Measurements from ENCODE around the gene C6. TPM values are rescaled to one million over a fixed set of nuclear protein-coding genes. Genes with fewer than 3 reads are reported as not detected.

The C6 gene
- total RNA-seq, 1 experiment from 2014 or later, result not detected

GRCh38 chr5:41115281-41115680 lies 98.1 kb downstream of the C6 start:
- Histone ChIP-seq H3K4me1 (replicated peaks; ENCODE audit: insufficient read depth) (no peaks in the 10 kb centered on the region), H3K27ac (no peak overlapping the region), H3K79me2 (ENCODE audit: low read depth) (no peaks in the 10 kb centered on the region), H3K9me3 (ENCODE audit: insufficient read depth, low read depth) (no peaks in the 10 kb centered on the region), H3F3A (ENCODE audit: insufficient read depth, low read depth) (no peaks in the 10 kb centered on the region), H3K4me2 (no peak overlapping the region), H3K27me3 (ENCODE audit: insufficient read depth, low read depth) (no peaks in the 10 kb centered on the region), H4K20me1 (ENCODE audit: insufficient read depth) (no peaks in the 10 kb centered on the region), H2AFZ (no peak overlapping the region), H3K9me2 (ENCODE audit: insufficient read depth) (no peaks in the 10 kb centered on the region), H3K4me3 (no peak overlapping the region), H3K36me3 (ENCODE audit: low read depth) (no peaks in the 10 kb centered on the region)
- no peak for TF ChIP-seq CTCF (conservative IDR thresholded peaks at IDR 0.05)
- CTCF ChIA-PET, result interaction anchor here (0.7 kb wide), 1 partner anchor 106 kb away, joined by 3 read pairs; no protein-coding TSS in a partner anchor
- intact Hi-C loops (cut with micrococcal nuclease; ENCODE audit: unreplicated experiment), result no loop called here
- no TSS peak for BruUV-seq (replicated peaks)
- POLR2A ChIA-PET (ENCODE audit: unreplicated experiment), result no interaction called here
- no peak for DNase-seq

GRCh38 chr5:41112486-41113455 lies 100.6 kb downstream of the C6 start:
- Histone ChIP-seq H3K4me2 (no peak overlapping the region), H3K36me3 (ENCODE audit: low read depth) (no peaks in the 10 kb centered on the region), H3K79me2 (ENCODE audit: low read depth) (no peaks in the 10 kb centered on the region), H3K9me3 (ENCODE audit: insufficient read depth, low read depth) (no peaks in the 10 kb centered on the region), H3K4me3 (no peak overlapping the region), H3F3A (ENCODE audit: insufficient read depth, low read depth) (no peaks in the 10 kb centered on the region), H3K9me2 (ENCODE audit: insufficient read depth) (no peaks in the 10 kb centered on the region), H3K4me1 (replicated peaks; ENCODE audit: insufficient read depth) (no peaks in the 10 kb centered on the region), H4K20me1 (ENCODE audit: insufficient read depth) (no peaks in the 10 kb centered on the region), H2AFZ (no peak overlapping the region), H3K27ac (no peak overlapping the region), H3K27me3 (ENCODE audit: insufficient read depth, low read depth) (no peaks in the 10 kb centered on the region)
- CTCF ChIA-PET, result no interaction called here
- TF ChIP-seq EZH2 (IDR thresholded peaks at IDR 0.05; ENCODE audit: low read depth) (no peak), CTCF (conservative IDR thresholded peaks at IDR 0.05) (no peak)
- intact Hi-C loops (cut with micrococcal nuclease; ENCODE audit: unreplicated experiment), result no loop called here
- DNase-seq, result no peak
- POLR2A ChIA-PET (ENCODE audit: unreplicated experiment), result no interaction called here
- no TSS peak for BruUV-seq (replicated peaks)

- H3F3A ChIP-seq (ENCODE audit: insufficient read depth, low read depth), result no peaks in the 10 kb centered on the region
- no peaks in the 10 kb centered on the region for H3K4me1 ChIP-seq (replicated peaks; ENCODE audit: insufficient read depth)
- intact Hi-C loops (cut with micrococcal nuclease; ENCODE audit: unreplicated experiment), result no loop called here
- no peak for TF ChIP-seq CTCF (conservative IDR thresholded peaks at IDR 0.05)
- TF ChIP-seq EZH2 (IDR thresholded peaks at IDR 0.05; ENCODE audit: low read depth), result no peak
- no peak overlapping the region for H3K27ac ChIP-seq
- no peak overlapping the region for H3K4me3 ChIP-seq
- H3K79me2 ChIP-seq (ENCODE audit: low read depth), result no peaks in the 10 kb centered on the region
- no peaks in the 10 kb centered on the region for H3K27me3 ChIP-seq (ENCODE audit: insufficient read depth, low read depth)
- no peak overlapping the region for H3K4me2 ChIP-seq
- no peaks in the 10 kb centered on the region for H3K36me3 ChIP-seq (ENCODE audit: low read depth)
- ChIA-PET POLR2A (ENCODE audit: unreplicated experiment) (no interaction called here), CTCF (no interaction called here)
- DNase-seq, result no peak
- H3K9me2 ChIP-seq (ENCODE audit: insufficient read depth), result no peaks in the 10 kb centered on the region
- BruUV-seq (replicated peaks), result no TSS peak
- H2AFZ ChIP-seq, result no peak overlapping the region
- no peaks in the 10 kb centered on the region for H4K20me1 ChIP-seq (ENCODE audit: insufficient read depth)
- H3K9me3 ChIP-seq (ENCODE audit: insufficient read depth, low read depth), result no peaks in the 10 kb centered on the region
Observed at GRCh38 chr5:41109186-41109585, 104.1 kb downstream of the C6 start.
